Mesendoderm (in vitro differentiated cells): ENCODE data around the gene NOS1.

ENCODE experiments used
- DNase-seq: peaks from one replicate; pipeline ENCODE4 v3.0.0; 2013
- H2AK5ac ChIP-seq: 2 replicates; pipeline ENCODE4 v1.6.1; 2013; ENCODE audit warnings: low read length, inconsistent platforms
- H2BK120ac ChIP-seq: 2 replicates; pipeline ENCODE4 v1.6.1; 2013; ENCODE audit warnings: low read depth, mild to moderate bottlenecking, low read length, moderate library complexity, mixed read lengths
- H2BK15ac ChIP-seq: replicated peaks from 2 replicates; pipeline ENCODE4 v1.6.1; 2013; ENCODE audit warnings: low read depth, mild to moderate bottlenecking, moderate library complexity
- H2BK5ac ChIP-seq: 2 replicates; pipeline ENCODE4 v1.6.1; 2013; ENCODE audit warnings: low read length, inconsistent platforms
- H3K18ac ChIP-seq: 2 replicates; pipeline ENCODE4 v1.6.1; 2013; ENCODE audit warnings: mild to moderate bottlenecking, low read length, mixed read lengths
- H3K23ac ChIP-seq: one replicate; pipeline ENCODE4 v1.6.1; 2013; ENCODE audit warnings: low read length
- H3K27ac ChIP-seq: 2 replicates; pipeline ENCODE4 v1.5.1; 2013; ENCODE audit warnings: low read depth, mild to moderate bottlenecking, inconsistent platforms, low read length, moderate library complexity
- H3K27me3 ChIP-seq: 2 replicates; pipeline ENCODE4 v1.6.1; 2013; ENCODE audit warnings: low read length, control low read depth, mild to moderate bottlenecking, inconsistent platforms; ENCODE audit not compliant: insufficient read depth, poor library complexity
- H3K36me3 ChIP-seq: 2 replicates; pipeline ENCODE4 v1.6.1; 2013; ENCODE audit warnings: low read length, inconsistent platforms; ENCODE audit not compliant: control insufficient read depth, insufficient read depth
- H3K4ac ChIP-seq: one replicate; pipeline ENCODE4 v1.6.1; 2013; ENCODE audit warnings: low read depth, mild to moderate bottlenecking, low read length, moderate library complexity
- H3K4me1 ChIP-seq: 2 replicates; pipeline ENCODE4 v1.6.1; 2013; ENCODE audit warnings: low read depth, low read length, inconsistent platforms; ENCODE audit not compliant: control insufficient read depth
- H3K4me2 ChIP-seq: 2 replicates; pipeline ENCODE4 v1.6.1; 2013; ENCODE audit warnings: low read length
- H3K4me3 ChIP-seq: 2 replicates; pipeline ENCODE4 v1.5.1; 2013; ENCODE audit warnings: mild to moderate bottlenecking, low read length
- H3K56ac ChIP-seq: one replicate; pipeline ENCODE4 v1.6.1; 2013; ENCODE audit warnings: low read length
- H3K79me1 ChIP-seq: 2 replicates; pipeline ENCODE4 v1.6.1; 2013; ENCODE audit warnings: low read length, inconsistent platforms
- H3K79me2 ChIP-seq: 2 replicates; pipeline ENCODE4 v1.6.1; 2013; ENCODE audit warnings: mild to moderate bottlenecking, low read length; ENCODE audit not compliant: control insufficient read depth, insufficient read depth
- H3K9ac ChIP-seq: 2 replicates; pipeline ENCODE4 v1.6.1; 2013; ENCODE audit warnings: low read length, inconsistent platforms
- H4K5ac ChIP-seq: one replicate; pipeline ENCODE4 v1.6.1; 2013; ENCODE audit warnings: low read length
- H4K8ac ChIP-seq: one replicate; pipeline ENCODE4 v1.6.1; 2013; ENCODE audit warnings: low read depth, mild to moderate bottlenecking, control low read depth, low read length, moderate library complexity
- WGBS: extraction: QIAGEN DNeasy Blood & Tissue Kit; methylation state at CpG from one replicate; pipeline ENCODE4 v1.1.7; 2013; ENCODE audit warnings: low lambda C conversion rate, missing lambda C conversion rate; ENCODE audit not compliant: insufficient coverage; ENCODE audit errors: extremely low coverage; 5-methylcytosine and 5-hydroxymethylcytosine counted together

Gene NOS1

GRCh38 chr12:117330441-117331113 lies 30.8 kb downstream of the NOS1 start:
- Histone ChIP-seq H3K27me3 (no peaks in the 10 kb centered on the region), H3K79me2 (no peaks in the 10 kb centered on the region)
- WGBS = no CpG with 5 or more reads among the region's 27 CpGs

GRCh38 chr12:117329756-117330155 lies 31.7 kb downstream of the NOS1 start:
- H3K9ac ChIP-seq = no peak overlapping the region
- WGBS = no CpG with 5 or more reads among the region's 8 CpGs
- no peak overlapping the region for H3K4me3 ChIP-seq
- no peak overlapping the region for H2AK5ac ChIP-seq
- no peak overlapping the region for H3K27ac ChIP-seq
- H3K27me3 ChIP-seq = no peaks in the 10 kb centered on the region
- H3K36me3 ChIP-seq = no peaks in the 10 kb centered on the region
- H4K5ac ChIP-seq = no peak overlapping the region
- no peak overlapping the region for H3K18ac ChIP-seq
- no peak overlapping the region for H3K4ac ChIP-seq
- DNase-seq = no peak
- H2BK15ac ChIP-seq = no peak overlapping the region
- H3K4me1 ChIP-seq = no peaks in the 10 kb centered on the region
- no peak overlapping the region for H3K23ac ChIP-seq
- no peaks in the 10 kb centered on the region for H3K79me1 ChIP-seq
- no peak overlapping the region for H4K8ac ChIP-seq
- no peak overlapping the region for H3K4me2 ChIP-seq
- no peak overlapping the region for H3K56ac ChIP-seq
- no peaks in the 10 kb centered on the region for H3K79me2 ChIP-seq
- no peak overlapping the region for H2BK120ac ChIP-seq
- no peak overlapping the region for H2BK5ac ChIP-seq

More at GRCh38 chr12:117330441-117331113, 30.8 kb downstream of the NOS1 start:
- H3K27ac ChIP-seq = no peak overlapping the region
- H3K4me3 ChIP-seq = no peak overlapping the region
- H3K4ac ChIP-seq = no peak overlapping the region
- no peak overlapping the region for H2AK5ac ChIP-seq
- H4K8ac ChIP-seq = no peak overlapping the region
- H3K4me1 ChIP-seq = no peaks in the 10 kb centered on the region
- H2BK5ac ChIP-seq = no peak overlapping the region
- H3K56ac ChIP-seq = no peak overlapping the region
- H3K18ac ChIP-seq = no peak overlapping the region
- no peak overlapping the region for H3K23ac ChIP-seq
- no peak overlapping the region for H3K4me2 ChIP-seq
- no peak overlapping the region for H2BK120ac ChIP-seq
- no peaks in the 10 kb centered on the region for H3K79me1 ChIP-seq
- H2BK15ac ChIP-seq = no peak overlapping the region
- no peak overlapping the region for H4K5ac ChIP-seq
- H3K9ac ChIP-seq = no peak overlapping the region
- no peak for DNase-seq
- no peaks in the 10 kb centered on the region for H3K36me3 ChIP-seq

GRCh38 chr12:117328556-117329100 lies 32.8 kb downstream of the NOS1 start:
- Histone ChIP-seq H3K23ac (no peak overlapping the region), H3K79me2 (no peaks in the 10 kb centered on the region), H3K79me1 (no peaks in the 10 kb centered on the region), H2BK120ac (no peak overlapping the region), H2AK5ac (no peak overlapping the region), H2BK15ac (no peak overlapping the region), H3K4me1 (no peaks in the 10 kb centered on the region), H3K9ac (no peak overlapping the region), H3K4ac (no peak overlapping the region), H4K5ac (no peak overlapping the region), H3K18ac (no peak overlapping the region), H3K36me3 (no peaks in the 10 kb centered on the region), H3K4me3 (no peak overlapping the region), H3K27me3 (no peaks in the 10 kb centered on the region), H3K4me2 (no peak overlapping the region), H3K56ac (no peak overlapping the region), H4K8ac (no peak overlapping the region), H2BK5ac (no peak overlapping the region), H3K27ac (no peak overlapping the region)
- DNase-seq = no peak
- WGBS = no CpG with 5 or more reads among the region's 13 CpGs

- WGBS = no CpG with 5 or more reads among the region's 1 CpG
- H3K79me2 ChIP-seq = no peaks in the 10 kb centered on the region
- no peak overlapping the region for H3K27ac ChIP-seq
- H2BK15ac ChIP-seq = no peak overlapping the region
- no peak overlapping the region for H4K8ac ChIP-seq
- H3K23ac ChIP-seq = no peak overlapping the region
- no peaks in the 10 kb centered on the region for H3K79me1 ChIP-seq
- H2BK120ac ChIP-seq = no peak overlapping the region
- no peaks in the 10 kb centered on the region for H3K27me3 ChIP-seq
- H4K5ac ChIP-seq = no peak overlapping the region
- H2BK5ac ChIP-seq = no peak overlapping the region
- no peak overlapping the region for H3K4me3 ChIP-seq
- no peak overlapping the region for H3K4me2 ChIP-seq
- no peak overlapping the region for H2AK5ac ChIP-seq
- no peak overlapping the region for H3K56ac ChIP-seq
- H3K4ac ChIP-seq = no peak overlapping the region
- no peak overlapping the region for H3K18ac ChIP-seq
- H3K9ac ChIP-seq = no peak overlapping the region
- H3K4me1 ChIP-seq = no peaks in the 10 kb centered on the region
- no peak for DNase-seq
- no peaks in the 10 kb centered on the region for H3K36me3 ChIP-seq
Measured at GRCh38 chr12:117322428-117322827, 39.0 kb downstream of the NOS1 start.

- Histone ChIP-seq H2BK15ac (no peak overlapping the region), H4K8ac (no peak overlapping the region), H4K5ac (no peak overlapping the region)
Measured at GRCh38 chr12:117321572-117321971, 39.9 kb downstream of the NOS1 start.

GRCh38 chr12:117318591-117318990 lies 42.8 kb downstream of the NOS1 start:
- Histone ChIP-seq H2BK120ac (no peak overlapping the region), H2AK5ac (no peak overlapping the region), H2BK5ac (no peak overlapping the region), H3K56ac (no peak overlapping the region), H3K18ac (no peak overlapping the region), H3K4ac (no peak overlapping the region), H3K27ac (no peak overlapping the region), H2BK15ac (no peak overlapping the region), H3K4me3 (no peak overlapping the region), H4K5ac (no peak overlapping the region), H4K8ac (no peak overlapping the region), H3K4me2 (no peak overlapping the region), H3K27me3 (no peaks in the 10 kb centered on the region), H3K23ac (no peak overlapping the region), H3K4me1 (no peaks in the 10 kb centered on the region), H3K79me1 (no peaks in the 10 kb centered on the region), H3K9ac (no peak overlapping the region), H3K79me2 (no peaks in the 10 kb centered on the region), H3K36me3 (no peaks in the 10 kb centered on the region)
- DNase-seq = no peak
- WGBS = no CpG with 5 or more reads among the region's 9 CpGs

More at GRCh38 chr12:117321572-117321971, 39.9 kb downstream of the NOS1 start:
- Histone ChIP-seq H3K4ac (no peak overlapping the region), H3K4me1 (no peaks in the 10 kb centered on the region), H2BK120ac (no peak overlapping the region), H3K79me1 (no peaks in the 10 kb centered on the region), H3K4me2 (no peak overlapping the region), H3K27me3 (no peaks in the 10 kb centered on the region), H2BK5ac (no peak overlapping the region), H3K9ac (no peak overlapping the region), H3K36me3 (no peaks in the 10 kb centered on the region), H3K23ac (no peak overlapping the region), H3K18ac (no peak overlapping the region), H2AK5ac (no peak overlapping the region), H3K4me3 (no peak overlapping the region), H3K27ac (no peak overlapping the region), H3K56ac (no peak overlapping the region), H3K79me2 (no peaks in the 10 kb centered on the region)
- WGBS = no CpG with 5 or more reads among the region's 4 CpGs
- DNase-seq = no peak
